ENCODE data around the gene GPR153.

Gene GPR153

GRCh38 chr1:6286266-6286665 lies 25.4 kb upstream of the GPR153 start:
- DNase-seq, result no peak

GRCh38 chr1:6285336-6285735 lies 24.4 kb upstream of the GPR153 start:
- no peak for DNase-seq

GRCh38 chr1:6282577-6283270 lies 21.8 kb upstream of the GPR153 start:
- DNase-seq, result no peak

GRCh38 chr1:6281511-6282402 lies 20.9 kb upstream of the GPR153 start:
- no peak for DNase-seq

GRCh38 chr1:6280761-6281451 lies 20.0 kb upstream of the GPR153 start:
- DNase-seq, result no peak

GRCh38 chr1:6279613-6280383 lies 18.9 kb upstream of the GPR153 start:
- no peak for DNase-seq

GRCh38 chr1:6279066-6279465 lies 18.2 kb upstream of the GPR153 start:
- no peak for DNase-seq

- no peak for DNase-seq
Observed at GRCh38 chr1:6278263-6278662, 17.4 kb upstream of the GPR153 start.

GRCh38 chr1:6276811-6277555 lies 16.1 kb upstream of the GPR153 start:
- no peak for DNase-seq

- no peak for DNase-seq
Observed at GRCh38 chr1:6275826-6276782, 15.2 kb upstream of the GPR153 start.

- DNase-seq, result no peak
Observed at GRCh38 chr1:6274622-6275139, 13.8 kb upstream of the GPR153 start.

- no peak for DNase-seq
Observed at GRCh38 chr1:6274102-6274501, 13.2 kb upstream of the GPR153 start.

- no peak for DNase-seq
Observed at GRCh38 chr1:6273380-6273891, 12.5 kb upstream of the GPR153 start.

- DNase-seq, result no peak
Observed at GRCh38 chr1:6272868-6273267, 12.0 kb upstream of the GPR153 start.

GRCh38 chr1:6272452-6272851 lies 11.6 kb upstream of the GPR153 start:
- DNase-seq, result no peak

- no peak for DNase-seq
Observed at GRCh38 chr1:6271554-6271953, 10.7 kb upstream of the GPR153 start.

GRCh38 chr1:6271006-6271405 lies 10.1 kb upstream of the GPR153 start:
- no peak for DNase-seq

GRCh38 chr1:6270401-6270800 lies 9.5 kb upstream of the GPR153 start:
- no peak for DNase-seq

- DNase-seq, result no peak
Observed at GRCh38 chr1:6269720-6270400, 9.0 kb upstream of the GPR153 start.

GRCh38 chr1:6269296-6269695 lies 8.4 kb upstream of the GPR153 start:
- no peak for DNase-seq

Measured in CD4-positive, alpha-beta T cell treated with Interleukin-6 for 4 hours (primary cell).